OCI-LY1 (cell line): ENCODE results near the gene ZNRF1.

Experiments used
- H2AFZ ChIP-seq: fragments of 200-600 bp; sonication (generic), shearing (Covaris generic); 2 replicates; pipeline ENCODE4 v1.6.0; 2014; ENCODE audit warnings: antibody characterized with exemption, mild to moderate bottlenecking, low read length
- H3F3A ChIP-seq: fragments of 200-600 bp; sonication (generic), shearing (Covaris generic); 2 replicates; pipeline ENCODE4 v1.6.0; 2014; ENCODE audit warnings: mild to moderate bottlenecking, antibody characterized with exemption, low read length, moderate library complexity; ENCODE audit not compliant: insufficient read depth
- H3K27ac ChIP-seq: fragments of 200-600 bp; sonication (generic); 2 replicates; pipeline ENCODE4 v1.5.1; 2014; ENCODE audit warnings: low read length, mixed run types, mild to moderate bottlenecking, low read depth; ENCODE audit not compliant: poor library complexity, severe bottlenecking
- H3K27me3 ChIP-seq: fragments of 200-600 bp; sonication (generic); 2 replicates; pipeline ENCODE4 v1.6.0; 2014; ENCODE audit warnings: antibody characterized with exemption, mild to moderate bottlenecking, low read length, moderate library complexity; ENCODE audit not compliant: insufficient read depth
- H3K36me3 ChIP-seq: fragments of 200-600 bp; sonication (generic); 2 replicates; pipeline ENCODE4 v1.6.1; 2014; ENCODE audit warnings: mild to moderate bottlenecking, antibody characterized with exemption, low read length, moderate library complexity, mixed read lengths; ENCODE audit not compliant: insufficient read depth
- H3K4me1 ChIP-seq: fragments of 200-600 bp; sonication (generic); 2 replicates; pipeline ENCODE4 v1.5.1; 2014; ENCODE audit warnings: mild to moderate bottlenecking, low read length, moderate library complexity; ENCODE audit not compliant: insufficient read depth, severe bottlenecking
- H3K4me2 ChIP-seq: fragments of 200-600 bp; sonication (generic), shearing (Covaris generic); 2 replicates; pipeline ENCODE4 v1.6.1; 2014; ENCODE audit warnings: low read length
- H3K4me3 ChIP-seq: fragments of 200-600 bp; sonication (generic); 2 replicates; pipeline ENCODE4 v1.5.1; 2014; ENCODE audit warnings: low read length, low read depth, mild to moderate bottlenecking, mixed read lengths; ENCODE audit not compliant: poor library complexity, severe bottlenecking
- H3K79me2 ChIP-seq: fragments of 200-600 bp; shearing (Covaris generic); 2 replicates; pipeline ENCODE4 v1.6.1; 2016; ENCODE audit warnings: mixed run types, low read length, mixed read lengths; ENCODE audit not compliant: insufficient read depth
- H3K9ac ChIP-seq: fragments of 200-600 bp; sonication (generic), shearing (Covaris generic); 2 replicates; pipeline ENCODE4 v1.6.1; 2014; ENCODE audit warnings: mild to moderate bottlenecking, low read length, mixed read lengths
- H3K9me2 ChIP-seq: fragments of 200-600 bp; sonication (generic), shearing (Covaris generic); 2 replicates; pipeline ENCODE4 v1.6.1; 2014; ENCODE audit warnings: low read depth, mild to moderate bottlenecking, low read length, mixed read lengths
- H3K9me3 ChIP-seq: fragments of 200-600 bp; shearing (Covaris generic); 2 replicates; pipeline ENCODE4 v1.6.1; 2014; ENCODE audit warnings: low read length, mixed read lengths
- H4K20me1 ChIP-seq: fragments of 200-600 bp; sonication (generic), shearing (Covaris generic); 2 replicates; pipeline ENCODE4 v1.6.0; 2016; ENCODE audit warnings: mild to moderate bottlenecking, low read length; ENCODE audit not compliant: insufficient read depth
- CTCF ChIP-seq: fragments of 200-600 bp; sonication (generic), shearing (Covaris generic); IDR thresholded peaks from 2 replicates; pipeline ENCODE4 v1.5.1; 2017; ENCODE audit warnings: mild to moderate bottlenecking, antibody characterized with exemption, low read length, moderate library complexity, mixed read lengths
- EZH2 ChIP-seq: fragments of 200-600 bp; sonication (generic), shearing (Covaris generic); IDR thresholded peaks from 2 replicates; pipeline ENCODE4 v1.8.0; 2017; ENCODE audit warnings: borderline replicate concordance, mixed run types, mild to moderate bottlenecking, antibody characterized with exemption, low read length, moderate library complexity, mixed read lengths

Gene ZNRF1

GRCh38 chr16:75160386-75160785 is 161.6 kb downstream of the ZNRF1 start:
- Histone ChIP-seq H4K20me1 (no peaks in the 10 kb centered on the region), H3K27me3 (no peaks in the 10 kb centered on the region), H2AFZ (no peak overlapping the region), H3K27ac (no peak overlapping the region), H3K4me3 (no peak overlapping the region), H3K79me2 (no peaks in the 10 kb centered on the region), H3K9me2 (no peaks in the 10 kb centered on the region), H3K4me1 (no peaks in the 10 kb centered on the region), H3K4me2 (no peak overlapping the region), H3K9ac (no peak overlapping the region), H3K9me3 (peaks cover 11% of the 10 kb centered on the region; the same call in 1 of the 2 replicates), H3F3A (no peaks in the 10 kb centered on the region), H3K36me3 (peaks cover 82% of the 10 kb centered on the region)
- TF ChIP-seq EZH2 = no peak
- no peak for TF ChIP-seq CTCF
